SK-MEL-5 (cell line): ENCODE results near the gene RNASE8. TPM values are rescaled to one million over a fixed set of nuclear protein-coding genes. Genes with fewer than 3 reads are reported as not detected.

Source experiments
- DNase-seq: peaks from one replicate; pipeline ENCODE4 v3.0.0-alpha.2; 2016; ENCODE audit warnings: low read depth, low spot score
- in situ Hi-C: cut with HindIII; loops from 2 replicates; pipeline ENCODE4 v1.10.0; 2016; ENCODE audit warnings: low sequenced_read_pairs, high pct_unique_total_duplicates, low pct_unique_long_range_greater_than_20kb
- total RNA-seq: library from RNA; depleted of rRNA; stranded (reverse); fragments of >200 nt; shearing (Covaris generic); gene quantifications from 2 replicates; pipeline ENCODE4 v1.2.3, GENCODE V29; 2014

RNASE8 gene
- total RNA-seq, 1 experiment from 2014 or later, result not detected

DNA sequence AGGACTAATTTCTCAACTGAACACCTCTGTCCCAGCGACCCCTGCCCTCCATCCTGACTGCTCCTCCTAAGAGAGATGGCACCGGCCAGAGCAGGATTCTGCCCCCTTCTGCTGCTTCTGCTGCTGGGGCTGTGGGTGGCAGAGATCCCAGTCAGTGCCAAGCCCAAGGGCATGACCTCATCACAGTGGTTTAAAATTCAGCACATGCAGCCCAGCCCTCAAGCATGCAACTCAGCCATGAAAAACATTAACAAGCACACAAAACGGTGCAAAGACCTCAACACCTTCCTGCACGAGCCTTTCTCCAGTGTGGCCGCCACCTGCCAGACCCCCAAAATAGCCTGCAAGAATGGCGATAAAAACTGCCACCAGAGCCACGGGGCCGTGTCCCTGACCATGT, 14.7 kb upstream of the RNASE8 start:
- no peak for DNase-seq
- in situ Hi-C loops, result no loop called here

DNA sequence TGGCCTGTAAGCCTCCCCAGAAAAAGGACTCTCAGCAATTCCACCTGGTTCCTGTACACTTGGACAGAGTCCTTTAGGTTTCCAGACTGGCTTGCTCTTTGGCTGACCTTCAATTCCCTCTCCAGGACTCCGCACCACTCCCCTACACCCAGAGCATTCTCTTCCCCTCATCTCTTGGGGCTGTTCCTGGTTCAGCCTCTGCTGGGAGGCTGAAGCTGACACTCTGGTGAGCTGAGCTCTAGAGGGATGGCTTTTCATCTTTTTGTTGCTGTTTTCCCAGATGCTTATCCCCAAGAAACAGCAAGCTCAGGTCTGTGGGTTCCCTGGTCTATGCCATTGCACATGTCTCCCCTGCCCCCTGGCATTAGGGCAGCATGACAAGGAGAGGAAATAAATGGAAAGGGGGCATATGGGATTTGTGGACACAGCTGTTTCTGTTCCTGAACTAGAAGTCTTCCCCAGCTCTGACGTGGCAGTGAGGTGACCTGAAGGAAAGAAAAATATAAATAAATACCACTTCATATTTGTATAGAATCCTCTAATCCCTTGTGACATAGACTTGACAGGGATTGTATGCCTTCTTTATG, 14.1 kb upstream of the RNASE8 start:
- in situ Hi-C loops, result no loop called here
- DNase-seq, result no peak

GRCh38 chr14:21043974-21044618, 13.5 kb upstream of the RNASE8 start:
- no peak for DNase-seq
- in situ Hi-C loops, result no loop called here

DNA sequence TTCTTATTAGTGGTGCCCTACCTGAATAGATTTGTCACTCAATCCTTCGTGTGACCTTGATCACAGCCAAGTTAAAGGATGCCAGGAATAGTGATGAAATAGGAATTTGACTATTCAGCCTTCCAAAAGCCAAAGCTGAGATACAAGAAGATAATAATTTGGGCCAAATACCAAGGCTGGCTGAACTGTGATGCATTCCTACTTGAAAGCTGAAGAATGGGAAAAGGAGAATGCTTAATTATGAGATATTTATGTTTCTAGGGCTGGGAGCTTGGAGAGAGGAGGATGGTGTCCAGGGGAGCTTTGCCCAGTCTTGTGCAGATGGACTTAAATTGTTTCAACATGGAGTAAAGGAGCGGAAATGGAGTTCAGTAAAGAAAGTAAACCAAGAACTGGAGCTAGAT, 10.2 kb upstream of the RNASE8 start:
- in situ Hi-C loops, result no loop called here
- DNase-seq, result no peak

DNA sequence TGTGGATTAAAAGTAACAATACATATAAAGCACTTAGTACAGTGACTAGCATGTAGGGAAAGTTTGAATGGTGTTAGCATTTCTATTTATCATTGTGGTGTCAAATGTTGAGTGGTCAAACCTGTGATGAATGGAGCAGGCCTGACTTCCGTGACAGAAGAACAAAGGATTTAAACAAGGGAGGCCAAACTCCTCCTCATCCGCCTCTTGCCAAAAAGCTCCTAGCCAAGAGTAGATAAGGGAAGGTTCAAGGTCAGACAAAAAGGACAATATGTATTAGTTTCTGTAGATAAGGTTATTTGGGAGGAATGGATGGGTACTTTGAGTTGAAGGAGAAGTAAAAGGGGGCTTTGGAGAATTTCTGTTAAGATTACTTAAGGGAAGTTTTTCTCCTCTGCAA, 9.0 kb upstream of the RNASE8 start:
- no peak for DNase-seq

DNA sequence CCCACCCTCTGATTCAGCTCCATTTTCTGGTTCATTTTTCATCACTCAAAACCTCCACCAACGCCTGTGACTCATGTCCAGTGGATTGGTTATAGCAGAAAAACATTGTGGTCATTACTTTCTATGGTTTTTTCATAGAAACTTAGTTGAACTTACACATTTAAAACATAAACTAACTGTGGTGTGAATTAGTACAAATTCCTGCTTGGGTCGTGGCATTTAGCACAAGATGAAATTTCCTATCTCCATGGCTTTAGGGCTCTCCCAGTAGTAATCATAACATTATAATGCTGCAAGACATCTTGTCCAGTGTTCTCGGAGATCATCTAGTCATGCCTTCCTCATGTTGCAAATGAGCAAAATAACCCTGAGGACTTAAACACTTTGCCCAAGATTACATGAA, 8.3 kb upstream of the RNASE8 start:
- in situ Hi-C loops, result no loop called here
- no peak for DNase-seq

More for the DNA sequence above, 9.0 kb upstream of the RNASE8 start:
- in situ Hi-C loops, result no loop called here

GRCh38 chr14:21050597-21050996, 7.0 kb upstream of the RNASE8 start:
- no peak for DNase-seq
- in situ Hi-C loops, result no loop called here

GRCh38 chr14:21053184-21054122, 4.2 kb upstream of the RNASE8 start:
- in situ Hi-C loops, result no loop called here

GRCh38 chr14:21054123-21054767, 3.4 kb upstream of the RNASE8 start:
- in situ Hi-C loops, result no loop called here

More at GRCh38 chr14:21053184-21054122, 4.2 kb upstream of the RNASE8 start:
- DNase-seq, result no peak

GRCh38 chr14:21054768-21055145, 2.9 kb upstream of the RNASE8 start:
- DNase-seq, result no peak
- in situ Hi-C loops, result no loop called here

More at GRCh38 chr14:21054123-21054767, 3.4 kb upstream of the RNASE8 start:
- no peak for DNase-seq

DNA sequence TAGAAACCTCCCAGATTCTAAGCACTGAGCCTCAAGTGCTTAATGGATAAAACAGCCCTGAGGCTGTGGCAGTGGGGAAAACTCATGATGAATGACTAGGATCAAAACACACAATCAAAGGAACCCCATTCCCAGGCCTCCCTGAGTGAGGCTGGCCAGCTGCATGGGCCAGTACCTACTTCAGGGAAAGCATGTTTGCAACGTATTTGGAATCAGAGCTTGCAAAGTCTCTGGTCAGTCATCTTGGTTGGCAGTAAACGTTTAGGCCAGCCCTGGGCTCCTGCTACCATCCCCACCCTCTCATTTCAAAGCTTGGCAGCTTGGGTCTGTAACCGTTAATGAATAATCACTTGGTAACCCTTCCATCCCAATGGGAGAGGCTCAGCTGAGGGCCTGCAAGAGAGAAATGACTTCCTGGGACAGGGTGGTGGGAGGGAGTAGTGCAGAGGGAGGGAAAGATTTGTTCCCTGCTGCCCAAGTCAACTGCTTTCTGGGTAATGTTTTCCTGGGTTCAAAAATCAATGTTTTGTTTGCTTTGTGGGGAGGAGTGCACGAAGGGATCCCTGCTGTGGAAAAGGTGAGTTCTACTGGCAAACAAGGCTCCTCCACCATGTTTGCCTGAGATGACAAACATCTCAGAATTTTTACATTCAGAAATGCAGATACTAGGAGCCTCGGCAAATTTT, 2.0 kb upstream of the RNASE8 start:
- peak; percentile 17 for DNase-seq
- in situ Hi-C loops, result no loop called here

DNA sequence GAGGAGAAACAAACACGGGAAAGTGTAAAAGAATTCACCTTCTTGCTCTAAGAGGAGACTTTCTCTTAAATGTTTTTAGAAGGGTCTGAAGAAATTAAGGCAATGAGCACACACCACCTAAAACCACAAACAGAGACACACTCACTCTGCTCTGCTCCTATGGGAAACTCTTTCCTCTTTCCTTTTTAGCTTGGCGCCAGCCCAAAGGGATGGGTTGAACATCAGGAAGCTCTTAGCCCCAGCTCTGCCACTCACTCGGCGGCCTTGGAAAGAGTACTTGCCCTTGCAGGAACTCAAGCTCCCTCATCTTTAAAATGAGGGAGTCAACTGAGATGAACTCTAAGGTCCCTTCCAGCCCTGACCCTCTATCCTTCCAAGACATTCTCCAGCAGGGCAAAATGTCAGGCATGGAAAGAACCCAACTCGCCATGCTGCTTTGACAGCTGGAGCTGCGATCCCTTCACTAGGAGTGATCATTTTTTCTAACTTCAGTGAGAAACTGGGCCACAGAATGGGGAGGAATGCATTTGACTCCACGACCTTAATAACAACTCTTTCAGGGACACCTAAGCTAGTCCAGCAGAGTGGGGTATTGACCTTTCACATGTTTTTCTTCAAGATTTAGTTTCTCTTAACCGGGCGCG, 980 bp upstream of the RNASE8 start:
- DNase-seq, result no peak
- in situ Hi-C loops, result no loop called here

DNA sequence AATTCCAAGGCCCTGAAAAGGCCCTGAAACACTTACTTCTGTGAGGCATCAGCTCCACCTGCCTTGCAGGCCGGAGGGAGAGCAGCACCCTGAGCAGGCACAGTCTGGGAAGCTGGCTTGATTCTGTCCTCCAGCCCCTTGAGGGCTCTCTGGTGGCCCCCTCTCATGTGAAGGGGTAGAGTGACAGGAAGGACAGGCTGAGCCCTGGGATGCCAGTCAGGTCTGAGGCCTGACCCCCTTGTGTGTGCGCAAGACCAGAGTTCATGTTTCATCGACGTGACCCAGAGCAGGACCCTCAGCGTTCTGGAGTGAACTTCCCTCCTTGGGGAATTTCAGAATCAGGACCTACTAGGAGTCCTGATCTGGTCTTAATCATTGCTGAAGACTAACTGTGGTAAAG, 1.3 kb downstream of the RNASE8 start:
- no peak for DNase-seq
- in situ Hi-C loops, result no loop called here

GRCh38 chr14:21059842-21060613, 2.4 kb downstream of the RNASE8 start:
- DNase-seq, result peak; percentile 29
- in situ Hi-C loops, result no loop called here

GRCh38 chr14:21060614-21061346, 3.2 kb downstream of the RNASE8 start:
- no peak for DNase-seq
- in situ Hi-C loops, result no loop called here

GRCh38 chr14:21061347-21061668, 3.7 kb downstream of the RNASE8 start:
- in situ Hi-C loops, result no loop called here
- DNase-seq, result no peak
